Measurements from ENCODE around the gene PITPNC1. TPM values are rescaled to one million over a fixed set of nuclear protein-coding genes. Genes with fewer than 3 reads are reported as not detected.

Gene PITPNC1
- polyA plus RNA-seq, 1 donor from 2014 or later, result 18.8 TPM

DNA sequence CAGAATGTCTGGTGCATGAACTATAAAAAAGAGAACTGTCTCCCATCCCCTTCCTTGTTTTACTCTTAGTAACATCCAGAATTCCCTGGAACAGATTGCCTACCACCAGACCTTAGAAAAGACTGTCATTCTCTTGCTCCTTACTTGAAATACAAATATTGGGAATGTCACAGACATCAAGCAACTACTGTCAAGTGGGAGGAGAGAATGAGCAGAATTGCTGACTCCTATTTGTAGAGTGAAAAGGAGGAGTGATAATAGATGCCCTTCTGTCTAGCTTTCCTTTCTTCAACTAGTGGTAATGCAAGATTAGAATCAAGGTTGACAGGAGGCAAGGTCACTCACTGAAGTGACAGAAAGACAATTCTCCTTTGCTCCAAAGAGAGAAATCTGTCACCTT, 316.7 kb downstream of the PITPNC1 start:
- H3F3A ChIP-seq (ENCODE audit: insufficient read depth, low read length, poor library complexity, severe bottlenecking), result no peaks in the 10 kb centered on the region
- H3K79me2 ChIP-seq (replicated peaks; ENCODE audit: insufficient read depth, low read length), result no peaks in the 10 kb centered on the region
- H3K27me3 ChIP-seq (ENCODE audit: insufficient read depth, low read depth, low read length), result no peaks in the 10 kb centered on the region
- H3K27ac ChIP-seq (ENCODE audit: low read length), result no peak overlapping the region
- H3K4me2 ChIP-seq (ENCODE audit: low read length), result no peak overlapping the region
- no peaks in the 10 kb centered on the region for H4K20me1 ChIP-seq (ENCODE audit: insufficient read depth)
- no peaks in the 10 kb centered on the region for H3K9me3 ChIP-seq (ENCODE audit: low read length)
- no peaks in the 10 kb centered on the region for H3K9me2 ChIP-seq (ENCODE audit: insufficient read depth, low read length)
- H3K4me3 ChIP-seq (ENCODE audit: low read length), result no peak overlapping the region
- no peaks in the 10 kb centered on the region for H3K36me3 ChIP-seq (ENCODE audit: insufficient read depth, low read length)
- H2AFZ ChIP-seq (ENCODE audit: low read depth, low read length), result no peak overlapping the region
- no peak overlapping the region for H3K9ac ChIP-seq (ENCODE audit: low read length)
- TF ChIP-seq EZH2 (IDR thresholded peaks at IDR 0.05; ENCODE audit: borderline replicate concordance, insufficient read depth, low read length, poor library complexity, severe bottlenecking), result no peak
- TF ChIP-seq SMC3 (conservative IDR thresholded peaks at IDR 0.05; ENCODE audit: poor library complexity), result no peak
- no peak for TF ChIP-seq EP300 (conservative IDR thresholded peaks at IDR 0.05; ENCODE audit: poor library complexity, severe bottlenecking)
- TF ChIP-seq, protein P1, sequence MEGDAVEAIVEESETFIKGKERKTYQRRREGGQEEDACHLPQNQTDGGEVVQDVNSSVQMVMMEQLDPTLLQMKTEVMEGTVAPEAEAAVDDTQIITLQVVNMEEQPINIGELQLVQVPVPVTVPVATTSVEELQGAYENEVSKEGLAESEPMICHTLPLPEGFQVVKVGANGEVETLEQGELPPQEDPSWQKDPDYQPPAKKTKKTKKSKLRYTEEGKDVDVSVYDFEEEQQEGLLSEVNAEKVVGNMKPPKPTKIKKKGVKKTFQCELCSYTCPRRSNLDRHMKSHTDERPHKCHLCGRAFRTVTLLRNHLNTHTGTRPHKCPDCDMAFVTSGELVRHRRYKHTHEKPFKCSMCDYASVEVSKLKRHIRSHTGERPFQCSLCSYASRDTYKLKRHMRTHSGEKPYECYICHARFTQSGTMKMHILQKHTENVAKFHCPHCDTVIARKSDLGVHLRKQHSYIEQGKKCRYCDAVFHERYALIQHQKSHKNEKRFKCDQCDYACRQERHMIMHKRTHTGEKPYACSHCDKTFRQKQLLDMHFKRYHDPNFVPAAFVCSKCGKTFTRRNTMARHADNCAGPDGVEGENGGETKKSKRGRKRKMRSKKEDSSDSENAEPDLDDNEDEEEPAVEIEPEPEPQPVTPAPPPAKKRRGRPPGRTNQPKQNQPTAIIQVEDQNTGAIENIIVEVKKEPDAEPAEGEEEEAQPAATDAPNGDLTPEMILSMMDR (IDR thresholded peaks at IDR 0.05; ENCODE audit: poor library complexity, severe bottlenecking), result no peak
- TF ChIP-seq POLR2AphosphoS5 (IDR thresholded peaks at IDR 0.05), result no peak

DNA sequence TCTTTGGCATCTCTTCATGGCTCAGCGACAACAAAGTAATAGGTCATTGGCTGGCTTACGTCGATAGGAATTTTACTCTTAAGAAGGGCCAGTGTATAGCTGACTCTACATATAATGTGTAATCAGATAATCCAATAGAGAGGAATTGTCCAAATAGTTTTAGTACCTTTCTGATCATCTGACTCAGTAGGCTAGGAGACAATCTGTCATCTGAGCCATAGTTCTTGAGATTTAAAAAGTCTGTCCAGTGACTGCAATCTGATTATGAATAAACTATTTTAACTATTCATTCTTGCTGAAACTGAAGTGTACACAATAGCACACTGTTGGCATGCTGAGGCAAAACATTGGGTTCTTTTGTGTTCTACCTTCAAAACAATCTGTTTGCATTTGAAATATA, 319.3 kb downstream of the PITPNC1 start:
- Histone ChIP-seq H3K79me2 (replicated peaks; ENCODE audit: insufficient read depth, low read length) (no peaks in the 10 kb centered on the region), H4K20me1 (ENCODE audit: insufficient read depth) (no peaks in the 10 kb centered on the region), H3F3A (ENCODE audit: insufficient read depth, low read length, poor library complexity, severe bottlenecking) (no peaks in the 10 kb centered on the region), H3K9me2 (ENCODE audit: insufficient read depth, low read length) (no peaks in the 10 kb centered on the region), H3K27me3 (ENCODE audit: insufficient read depth, low read depth, low read length) (no peaks in the 10 kb centered on the region), H3K9me3 (ENCODE audit: low read length) (no peaks in the 10 kb centered on the region), H3K4me3 (ENCODE audit: low read length) (no peak overlapping the region), H3K9ac (ENCODE audit: low read length) (no peak overlapping the region), H3K36me3 (ENCODE audit: insufficient read depth, low read length) (no peaks in the 10 kb centered on the region), H3K4me2 (ENCODE audit: low read length) (no peak overlapping the region), H3K27ac (ENCODE audit: low read length) (no peak overlapping the region), H2AFZ (ENCODE audit: low read depth, low read length) (no peak overlapping the region)
- TF ChIP-seq, protein P1 (IDR thresholded peaks at IDR 0.05; ENCODE audit: poor library complexity, severe bottlenecking), result no peak
- no peak for TF ChIP-seq RAD21 (conservative IDR thresholded peaks at IDR 0.05)

DNA sequence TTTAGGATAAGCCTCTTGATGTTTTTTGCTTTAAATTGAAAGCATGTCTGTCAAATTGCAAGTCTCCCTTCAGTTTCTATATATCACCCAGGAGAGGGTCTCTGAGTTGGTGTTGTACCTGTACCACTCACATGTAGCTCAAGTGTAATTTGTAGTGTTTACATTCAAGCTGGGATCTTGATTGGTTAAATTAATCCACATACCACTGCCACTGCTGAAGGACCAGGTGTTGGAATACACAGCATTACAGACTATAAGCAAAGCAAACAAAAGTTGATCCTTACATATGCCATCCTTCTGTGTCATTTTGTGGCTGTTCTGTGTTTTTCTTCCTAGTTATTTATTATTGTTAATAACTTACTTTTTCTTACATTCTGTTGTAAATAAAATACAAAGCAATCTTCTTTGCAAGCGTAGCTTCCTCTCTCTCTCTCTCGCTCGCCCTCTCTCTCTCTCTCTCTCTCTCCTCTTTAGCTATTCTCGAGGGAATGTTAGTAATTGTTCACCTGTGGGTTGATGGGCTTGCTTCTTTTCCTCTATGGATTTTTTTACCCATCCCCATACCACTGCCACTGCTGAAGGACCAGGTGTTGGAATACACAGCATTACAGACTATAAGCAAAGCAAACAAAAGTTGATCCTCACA, 319.9 kb downstream of the PITPNC1 start:
- Histone ChIP-seq H3F3A (ENCODE audit: insufficient read depth, low read length, poor library complexity, severe bottlenecking) (no peaks in the 10 kb centered on the region), H3K27me3 (ENCODE audit: insufficient read depth, low read depth, low read length) (no peaks in the 10 kb centered on the region), H3K79me2 (replicated peaks; ENCODE audit: insufficient read depth, low read length) (no peaks in the 10 kb centered on the region), H3K36me3 (ENCODE audit: insufficient read depth, low read length) (no peaks in the 10 kb centered on the region), H3K9ac (ENCODE audit: low read length) (no peak overlapping the region), H2AFZ (ENCODE audit: low read depth, low read length) (no peak overlapping the region), H3K4me2 (ENCODE audit: low read length) (no peak overlapping the region), H4K20me1 (ENCODE audit: insufficient read depth) (no peaks in the 10 kb centered on the region), H3K27ac (ENCODE audit: low read length) (no peak overlapping the region), H3K9me2 (ENCODE audit: insufficient read depth, low read length) (no peaks in the 10 kb centered on the region), H3K4me3 (ENCODE audit: low read length) (no peak overlapping the region), H3K9me3 (ENCODE audit: low read length) (no peaks in the 10 kb centered on the region)
- TF ChIP-seq SMC3 (conservative IDR thresholded peaks at IDR 0.05; ENCODE audit: poor library complexity) (no peak), EP300 (conservative IDR thresholded peaks at IDR 0.05; ENCODE audit: poor library complexity, severe bottlenecking) (no peak), POLR2AphosphoS5 (IDR thresholded peaks at IDR 0.05) (no peak), MXI1 (conservative IDR thresholded peaks at IDR 0.05; ENCODE audit: poor library complexity, severe bottlenecking) (no peak), TAF1 (IDR thresholded peaks at IDR 0.05; ENCODE audit: low read depth) (no peak), RAD21 (conservative IDR thresholded peaks at IDR 0.05) (no peak), EZH2 (IDR thresholded peaks at IDR 0.05; ENCODE audit: borderline replicate concordance, insufficient read depth, low read length, poor library complexity, severe bottlenecking) (no peak)
- TF ChIP-seq, protein P2, sequence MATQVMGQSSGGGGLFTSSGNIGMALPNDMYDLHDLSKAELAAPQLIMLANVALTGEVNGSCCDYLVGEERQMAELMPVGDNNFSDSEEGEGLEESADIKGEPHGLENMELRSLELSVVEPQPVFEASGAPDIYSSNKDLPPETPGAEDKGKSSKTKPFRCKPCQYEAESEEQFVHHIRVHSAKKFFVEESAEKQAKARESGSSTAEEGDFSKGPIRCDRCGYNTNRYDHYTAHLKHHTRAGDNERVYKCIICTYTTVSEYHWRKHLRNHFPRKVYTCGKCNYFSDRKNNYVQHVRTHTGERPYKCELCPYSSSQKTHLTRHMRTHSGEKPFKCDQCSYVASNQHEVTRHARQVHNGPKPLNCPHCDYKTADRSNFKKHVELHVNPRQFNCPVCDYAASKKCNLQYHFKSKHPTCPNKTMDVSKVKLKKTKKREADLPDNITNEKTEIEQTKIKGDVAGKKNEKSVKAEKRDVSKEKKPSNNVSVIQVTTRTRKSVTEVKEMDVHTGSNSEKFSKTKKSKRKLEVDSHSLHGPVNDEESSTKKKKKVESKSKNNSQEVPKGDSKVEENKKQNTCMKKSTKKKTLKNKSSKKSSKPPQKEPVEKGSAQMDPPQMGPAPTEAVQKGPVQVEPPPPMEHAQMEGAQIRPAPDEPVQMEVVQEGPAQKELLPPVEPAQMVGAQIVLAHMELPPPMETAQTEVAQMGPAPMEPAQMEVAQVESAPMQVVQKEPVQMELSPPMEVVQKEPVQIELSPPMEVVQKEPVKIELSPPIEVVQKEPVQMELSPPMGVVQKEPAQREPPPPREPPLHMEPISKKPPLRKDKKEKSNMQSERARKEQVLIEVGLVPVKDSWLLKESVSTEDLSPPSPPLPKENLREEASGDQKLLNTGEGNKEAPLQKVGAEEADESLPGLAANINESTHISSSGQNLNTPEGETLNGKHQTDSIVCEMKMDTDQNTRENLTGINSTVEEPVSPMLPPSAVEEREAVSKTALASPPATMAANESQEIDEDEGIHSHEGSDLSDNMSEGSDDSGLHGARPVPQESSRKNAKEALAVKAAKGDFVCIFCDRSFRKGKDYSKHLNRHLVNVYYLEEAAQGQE (IDR thresholded peaks at IDR 0.05; ENCODE audit: borderline replicate concordance), result no peak
- TF ChIP-seq, protein P1 (IDR thresholded peaks at IDR 0.05; ENCODE audit: poor library complexity, severe bottlenecking), result no peak

Data from neural cell (in vitro differentiated cells).